DMS153 (cell line): ENCODE results near the gene THRSP.
"Not testable (repeated sequence)": the region's sequence is repeated elsewhere in the genome, so short reads cannot be mapped to it uniquely, and the experiment has no call there.

ENCODE experiments used
- DNase-seq: peaks from one replicate; lab custom pipeline; 2025; lab: John Stamatoyannopoulos, UW

Gene THRSP

DNA sequence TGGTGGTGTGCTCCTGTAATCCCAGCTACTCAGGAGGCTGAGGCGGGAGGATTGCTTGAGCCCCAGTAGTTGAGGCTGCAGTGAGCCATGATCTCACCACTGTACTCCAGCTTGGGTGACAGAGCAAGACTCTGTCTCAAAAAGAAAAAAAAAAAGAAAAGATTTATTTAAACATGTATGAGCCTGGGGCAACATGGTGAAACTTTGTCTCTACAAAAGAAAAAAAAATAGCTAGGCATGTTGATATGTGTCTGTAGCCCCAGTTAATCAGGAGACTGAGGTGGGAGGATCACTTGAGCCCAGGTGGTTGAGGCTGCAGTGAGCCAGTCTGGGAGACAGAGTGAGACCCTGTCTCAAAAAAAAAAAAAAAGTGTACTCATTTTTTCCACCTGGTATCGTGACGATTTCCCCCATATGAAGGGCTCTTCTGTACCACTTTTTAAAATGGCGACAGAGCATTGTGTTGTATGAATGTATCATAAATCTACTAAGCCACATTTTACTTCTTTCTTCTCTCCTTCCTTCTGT, 24.2 kb upstream of the THRSP start:
- DNase-seq = no peak

DNA sequence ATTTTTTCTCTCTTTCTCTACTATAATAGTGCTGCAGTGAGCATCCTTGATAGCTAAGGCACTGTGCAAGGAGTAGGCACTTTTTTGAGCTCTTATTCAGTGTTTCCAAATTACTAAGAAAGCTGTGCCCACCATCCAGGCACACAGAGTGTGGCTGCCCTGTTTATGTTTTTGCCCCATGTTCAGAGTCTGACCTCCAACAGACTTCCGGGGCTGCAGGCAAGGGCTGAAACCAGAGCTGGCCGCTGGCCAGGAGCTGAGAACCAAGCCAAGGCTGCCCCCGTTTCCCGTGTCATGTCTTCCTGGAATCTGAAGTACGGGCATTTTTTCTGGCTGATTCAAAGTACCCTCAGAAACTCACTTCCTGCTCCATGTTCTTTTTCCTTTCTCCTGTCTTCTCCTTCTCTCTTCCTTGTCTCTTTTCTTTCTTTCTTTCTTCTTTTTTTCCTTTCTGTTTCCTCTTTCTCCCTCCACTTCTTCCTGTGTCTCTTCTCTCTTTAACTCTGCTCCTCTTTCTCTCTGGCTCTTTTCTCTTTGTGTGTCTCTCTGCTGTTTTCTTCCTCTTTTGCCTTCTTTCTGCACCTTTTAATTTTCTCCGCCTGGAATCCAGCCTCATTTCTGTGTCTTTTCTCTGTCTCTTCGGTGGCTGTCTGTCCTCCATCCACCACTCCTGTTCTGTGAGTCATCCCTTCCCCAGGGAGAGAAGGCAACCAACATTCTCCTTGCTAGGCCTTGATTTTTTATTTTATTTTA, 23.6 kb upstream of the THRSP start:
- peak; percentile 70 for DNase-seq

DNA sequence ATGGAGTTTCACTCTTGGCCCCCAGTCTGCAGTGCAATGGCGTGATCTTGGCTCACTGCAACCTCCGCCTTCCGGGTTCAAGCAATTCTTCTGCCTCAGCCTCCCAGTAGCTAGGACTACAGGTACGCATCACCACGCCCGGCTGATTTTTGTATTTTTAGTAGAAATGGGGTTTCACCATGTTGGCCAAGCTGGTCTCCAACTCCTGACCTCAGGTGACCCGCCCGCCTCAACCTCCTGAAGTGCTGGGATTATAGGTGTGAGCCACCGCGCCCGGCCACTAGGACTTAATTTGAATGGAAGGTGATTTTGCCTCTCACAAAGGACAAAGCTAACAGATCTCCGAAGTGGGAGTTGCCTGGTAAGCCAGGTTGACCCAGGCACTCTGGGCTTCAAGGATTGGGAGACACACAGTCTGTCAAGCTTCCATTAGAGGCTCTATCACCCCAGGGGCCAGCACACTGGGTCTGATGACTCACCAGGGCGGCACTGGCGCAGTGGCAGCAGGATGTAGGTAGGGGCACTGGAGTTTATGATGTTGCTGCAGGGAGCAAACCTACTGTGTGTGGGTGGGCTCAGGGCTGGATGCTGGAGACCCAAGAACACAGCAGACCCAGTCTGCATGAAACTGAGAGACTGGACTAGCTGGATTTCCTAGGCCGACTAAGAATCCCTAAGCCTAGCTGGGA, 22.8 kb upstream of the THRSP start:
- peak; percentile 74 for DNase-seq

DNA sequence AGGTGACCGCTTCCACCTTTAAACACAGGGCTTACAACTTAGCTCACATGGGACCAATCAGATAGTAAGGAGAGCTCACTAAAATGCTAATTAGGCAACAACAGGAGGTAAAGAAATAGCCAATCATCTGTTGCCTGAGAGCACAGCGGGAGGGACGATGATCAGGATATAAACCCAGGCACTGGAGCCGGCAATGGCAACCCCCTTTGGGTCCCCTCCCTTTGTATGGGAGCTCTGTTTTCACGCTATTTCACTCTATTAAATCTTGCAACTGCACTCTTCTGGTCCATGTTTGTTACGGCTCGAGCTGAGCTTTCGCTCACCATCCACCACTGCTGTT, 22.3 kb upstream of the THRSP start:
- DNase-seq = not testable (repeated sequence)

DNA sequence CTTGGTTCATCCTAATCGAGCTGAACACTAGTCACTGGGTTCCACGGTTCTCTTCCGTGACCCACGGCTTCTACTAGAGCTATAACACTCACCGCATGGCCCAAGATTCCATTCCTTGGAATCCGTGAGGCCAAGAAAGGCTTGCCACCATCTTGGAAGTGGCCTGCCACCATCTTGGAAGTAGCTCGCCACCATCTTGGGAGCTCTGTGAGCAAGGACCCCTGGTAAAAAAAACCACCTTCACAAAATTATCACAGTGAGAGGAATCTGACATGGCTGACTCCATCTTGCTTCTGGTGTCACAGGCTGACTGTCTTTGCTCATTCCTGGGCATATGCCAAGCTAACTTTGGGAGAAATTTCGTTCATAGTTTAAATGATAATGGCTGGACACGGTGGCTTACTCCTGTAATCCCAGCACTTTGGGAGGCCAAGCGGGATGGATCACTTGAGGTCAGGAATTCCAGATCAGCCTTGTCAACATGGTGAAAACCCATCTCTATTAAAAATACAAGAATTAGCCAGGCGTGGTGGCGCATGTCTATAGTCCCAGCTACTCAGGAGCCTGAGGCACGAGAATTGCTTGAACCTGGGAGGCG, 21.7 kb upstream of the THRSP start:
- no peak for DNase-seq

DNA sequence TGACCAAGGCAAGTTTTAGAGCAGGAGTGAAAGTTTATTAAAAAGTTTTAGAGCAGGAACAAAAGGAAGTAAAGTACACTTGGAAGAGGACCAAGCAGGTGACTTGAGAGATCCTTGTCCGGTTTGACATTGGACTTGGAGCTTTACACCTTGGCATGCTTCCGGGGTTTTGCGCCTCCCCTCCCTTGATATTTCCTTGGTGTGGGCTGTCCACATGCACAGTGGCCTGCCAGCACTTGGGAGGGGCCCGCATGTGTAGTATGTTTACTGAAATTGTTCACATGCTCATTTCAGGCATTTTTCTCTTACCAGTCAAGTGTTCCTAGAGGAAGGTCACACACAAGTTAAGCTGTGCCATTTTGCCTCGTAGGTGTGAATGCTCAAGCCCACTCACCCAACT, 19.0 kb upstream of the THRSP start:
- DNase-seq = no peak

DNA sequence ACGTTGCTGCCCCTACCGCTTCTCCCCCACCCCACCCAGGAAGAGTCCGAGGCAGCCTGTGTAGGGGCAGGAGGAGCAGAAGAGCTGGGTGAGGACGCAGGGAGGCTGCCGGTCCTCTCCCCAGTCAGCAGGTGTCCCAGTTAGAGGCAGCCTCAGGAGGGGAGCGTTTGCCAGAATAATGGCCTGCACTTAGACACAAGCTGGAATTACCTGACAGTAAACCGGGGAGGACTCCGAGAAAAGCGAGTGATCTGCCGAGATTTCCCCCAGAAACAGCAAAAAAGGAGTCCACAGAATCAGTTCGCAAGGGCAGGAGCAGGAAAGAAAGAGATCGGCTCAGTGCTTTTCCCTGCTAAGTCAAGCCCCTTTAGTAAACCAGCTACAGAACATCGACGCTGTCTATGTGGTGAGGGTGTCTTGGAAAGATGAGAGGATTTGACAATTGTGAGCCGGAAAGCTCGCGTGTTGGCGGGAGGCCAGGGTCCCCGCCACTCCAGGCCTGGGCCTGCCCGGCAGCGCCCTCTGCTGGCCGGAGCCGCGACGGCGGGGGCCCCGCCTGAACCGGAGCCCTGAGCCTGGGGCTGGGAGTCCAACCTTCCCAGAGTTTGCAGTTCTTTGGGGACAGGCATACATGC, 17.7 kb upstream of the THRSP start:
- DNase-seq = peak; percentile 51

DNA sequence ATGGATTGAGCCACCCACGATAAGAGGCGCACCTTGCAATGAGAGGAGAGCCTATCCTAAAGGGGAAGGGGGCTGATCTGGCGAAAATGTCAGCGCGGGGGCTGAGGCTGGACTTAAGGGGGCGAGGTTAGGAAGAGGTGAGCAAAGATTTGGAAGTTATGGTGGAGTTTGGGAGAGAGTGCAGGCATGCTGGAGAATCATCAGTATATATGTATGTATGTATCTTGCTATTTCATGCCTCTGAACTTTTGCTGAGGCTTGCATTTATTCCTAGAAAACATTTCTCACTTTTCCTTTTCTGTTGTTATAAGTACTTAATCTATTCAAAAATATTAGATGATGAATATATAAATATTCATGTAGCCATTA, 17.2 kb upstream of the THRSP start:
- DNase-seq = no peak

DNA sequence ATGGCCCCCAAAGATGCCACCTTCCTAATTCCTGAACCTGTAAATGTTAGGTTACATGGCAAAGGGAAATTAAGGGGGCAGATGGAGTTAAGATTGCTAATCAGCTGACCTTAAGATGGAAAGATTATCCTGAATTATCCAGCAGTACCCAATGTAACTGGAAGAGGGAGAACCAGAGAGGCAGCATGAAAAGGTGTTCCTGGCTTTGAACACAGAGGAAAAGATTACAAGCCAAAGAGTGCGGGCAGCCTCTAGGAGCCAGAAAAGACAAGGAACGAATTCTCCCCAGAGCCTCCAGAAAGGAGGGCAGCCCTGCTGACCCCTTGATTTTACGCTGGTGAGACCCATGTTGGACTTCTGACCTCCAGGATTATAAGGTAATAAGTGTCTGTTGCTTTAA, 15.1 kb upstream of the THRSP start:
- DNase-seq = no peak

DNA sequence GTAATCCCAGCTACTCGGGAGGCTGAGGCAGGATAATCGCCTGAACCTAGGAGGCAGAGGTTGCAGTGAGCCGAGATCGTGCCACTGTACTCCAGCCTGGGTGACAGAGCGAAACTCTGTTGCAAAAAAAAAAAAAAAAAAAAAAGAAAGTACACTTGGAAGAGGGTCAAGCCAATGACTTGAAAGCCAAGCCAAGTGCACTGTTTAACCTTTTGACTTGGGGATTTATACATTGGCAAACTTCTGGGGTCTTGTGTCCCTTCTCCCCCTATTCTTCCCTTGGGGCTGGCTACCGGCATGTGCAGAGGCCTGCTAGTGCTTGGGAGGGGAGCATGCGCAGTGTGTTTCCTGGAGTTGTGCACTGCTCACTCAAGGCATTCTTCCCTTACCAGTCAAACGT, 14.3 kb upstream of the THRSP start:
- DNase-seq = no peak

DNA sequence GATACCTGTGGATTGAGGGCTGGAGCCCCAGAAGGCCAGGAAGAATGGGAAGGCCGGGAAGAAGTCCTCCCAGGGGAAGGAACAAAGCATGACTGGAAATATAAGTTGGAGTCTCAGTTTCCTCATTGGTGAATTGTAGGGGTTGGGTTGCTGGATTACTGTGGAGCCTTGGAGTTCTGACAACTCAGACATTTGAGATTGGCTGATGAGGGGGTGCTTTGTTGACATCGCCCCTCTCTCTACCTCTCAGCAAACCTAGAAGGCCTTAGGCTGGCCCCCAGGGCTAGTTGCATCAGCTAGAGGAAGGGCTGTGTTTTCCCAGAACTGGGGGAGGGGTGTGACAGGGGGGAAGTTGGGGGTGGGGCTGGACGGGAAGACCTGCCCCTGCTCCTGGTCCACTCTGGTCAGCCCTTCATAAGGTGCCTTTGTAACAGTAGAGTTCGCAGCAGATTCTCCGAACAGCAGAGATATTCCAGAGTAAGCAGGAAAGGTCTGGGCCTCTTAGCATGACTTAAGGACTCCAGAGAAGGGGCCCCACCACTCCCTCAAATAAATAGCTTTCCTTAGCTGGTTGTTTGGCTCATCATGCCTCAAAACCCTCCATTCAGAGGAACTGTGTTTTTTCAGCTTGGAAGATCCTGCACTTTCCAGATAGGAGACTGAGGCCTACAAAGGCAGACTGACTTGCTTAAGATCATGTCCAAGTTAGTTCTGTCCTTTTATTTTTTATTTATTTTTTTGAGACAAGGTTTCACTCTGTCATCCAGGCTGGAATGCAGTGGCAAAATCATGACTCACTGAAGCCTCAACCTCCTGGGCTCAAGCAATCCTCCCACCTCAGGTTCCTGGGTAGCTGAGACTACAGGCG, 12.5 kb upstream of the THRSP start:
- no peak for DNase-seq

DNA sequence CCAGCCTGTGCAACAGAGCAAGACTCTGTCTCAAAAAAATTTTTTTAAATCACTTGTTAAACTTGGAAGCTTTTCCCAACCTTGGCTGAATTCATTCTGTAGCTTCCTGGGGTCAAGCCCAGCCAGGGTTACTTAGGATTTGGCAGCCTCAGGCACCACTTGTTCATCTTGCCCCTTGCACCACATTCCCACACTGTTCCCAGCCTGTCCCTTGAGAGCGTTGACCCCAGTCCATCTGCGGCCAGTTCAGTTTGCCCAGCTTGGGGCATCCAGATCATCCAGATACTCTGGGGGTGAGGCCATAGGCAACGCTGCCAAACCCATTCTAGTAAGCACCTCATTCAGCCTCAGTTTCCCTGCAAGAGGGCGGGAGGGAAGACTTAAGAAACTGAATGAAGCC, 8.7 kb upstream of the THRSP start:
- no peak for DNase-seq

DNA sequence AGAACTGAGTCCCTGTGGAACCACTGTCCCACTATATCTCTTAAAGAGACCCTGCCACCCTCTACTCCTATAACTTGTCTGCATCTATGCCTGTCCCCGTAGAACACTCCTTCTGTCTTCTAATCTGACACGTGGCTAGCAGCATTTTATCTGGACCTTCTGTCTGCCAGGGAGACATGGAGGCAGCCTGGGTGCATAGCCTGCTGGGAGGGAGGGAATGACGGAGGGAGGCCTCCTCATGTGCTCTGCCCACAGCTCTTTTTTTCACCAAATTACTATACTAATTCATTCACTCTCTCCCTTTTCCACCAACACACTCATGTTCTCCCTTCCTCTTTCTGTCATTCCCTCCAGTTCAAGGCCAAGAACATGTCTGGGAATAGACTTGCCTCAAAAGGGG, 7.6 kb upstream of the THRSP start:
- DNase-seq = no peak

DNA sequence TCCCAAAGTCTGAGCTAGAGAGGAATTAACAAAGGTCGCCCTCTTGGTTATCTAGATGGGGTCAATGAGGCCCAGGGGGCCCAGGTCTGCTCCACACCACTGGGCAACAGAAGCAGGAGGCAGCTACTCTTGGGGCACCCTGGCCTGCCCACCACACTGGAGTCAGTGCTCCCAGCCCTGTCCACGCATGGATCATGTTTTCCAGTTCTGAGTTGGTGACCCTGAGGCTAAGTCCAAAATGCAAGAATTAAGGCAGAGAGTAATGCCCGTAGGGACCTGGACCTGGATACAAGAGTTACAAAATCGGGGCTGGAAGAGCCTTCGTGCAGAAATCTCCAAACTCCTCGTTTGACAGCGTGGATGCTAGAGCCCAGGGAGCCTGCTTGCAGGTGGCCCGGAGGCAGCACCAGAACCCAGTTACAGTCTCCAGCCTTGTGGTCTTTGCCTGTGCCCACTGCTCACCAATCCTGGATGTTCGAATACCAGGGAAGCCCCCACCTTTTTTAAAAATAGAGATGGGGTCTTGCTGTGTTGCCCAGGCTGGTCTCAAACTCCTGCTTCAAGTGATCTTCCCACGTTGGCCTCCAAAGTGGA, 6.1 kb upstream of the THRSP start:
- DNase-seq = no peak

DNA sequence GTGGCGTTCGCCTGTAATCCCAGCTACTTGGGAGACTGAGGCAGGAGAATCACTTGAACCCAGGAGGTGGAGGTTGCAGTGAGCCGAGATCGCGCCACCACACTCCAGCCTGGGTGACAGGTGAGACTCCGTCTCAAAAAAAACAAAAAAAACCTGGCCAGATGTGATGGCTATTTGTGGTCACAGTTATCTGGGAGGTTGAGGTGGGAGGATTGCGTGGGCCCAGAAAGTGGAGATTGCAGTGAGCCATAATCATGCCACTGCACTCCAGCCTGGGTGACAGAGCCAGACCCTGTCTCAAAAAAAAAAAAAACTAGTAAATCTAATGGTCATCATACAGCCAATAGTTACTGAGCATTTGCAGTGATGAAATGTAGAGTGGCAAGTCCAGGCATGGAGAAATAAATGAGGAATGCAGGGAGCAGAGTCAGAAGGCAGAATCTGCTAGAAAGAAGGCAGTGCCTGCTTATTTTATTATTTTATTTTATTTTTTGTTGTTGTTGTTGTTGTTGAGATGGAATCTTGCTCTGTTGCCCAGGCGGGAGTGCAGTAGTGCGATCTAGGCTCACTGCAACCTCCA, 3.8 kb upstream of the THRSP start:
- not testable (repeated sequence) for DNase-seq

DNA sequence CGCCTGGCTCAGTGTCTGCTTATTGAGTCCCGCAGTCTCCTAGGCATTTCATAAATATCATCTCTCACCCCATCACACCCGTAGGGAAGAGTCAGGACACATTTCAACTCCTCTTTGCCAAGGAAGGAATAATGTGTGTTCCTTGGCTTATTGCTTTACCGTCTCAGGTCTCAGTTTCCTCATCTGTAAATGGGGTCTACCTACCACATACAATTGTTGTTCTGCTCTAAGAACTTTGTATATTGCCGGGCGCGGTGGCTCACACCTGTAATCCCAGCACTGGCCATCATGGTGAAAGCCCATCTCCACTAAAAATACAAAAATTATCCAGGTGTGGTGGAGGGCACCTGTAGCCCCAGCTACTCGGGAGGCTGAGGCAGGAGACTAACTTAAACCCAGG, 3.1 kb upstream of the THRSP start:
- no peak for DNase-seq

DNA sequence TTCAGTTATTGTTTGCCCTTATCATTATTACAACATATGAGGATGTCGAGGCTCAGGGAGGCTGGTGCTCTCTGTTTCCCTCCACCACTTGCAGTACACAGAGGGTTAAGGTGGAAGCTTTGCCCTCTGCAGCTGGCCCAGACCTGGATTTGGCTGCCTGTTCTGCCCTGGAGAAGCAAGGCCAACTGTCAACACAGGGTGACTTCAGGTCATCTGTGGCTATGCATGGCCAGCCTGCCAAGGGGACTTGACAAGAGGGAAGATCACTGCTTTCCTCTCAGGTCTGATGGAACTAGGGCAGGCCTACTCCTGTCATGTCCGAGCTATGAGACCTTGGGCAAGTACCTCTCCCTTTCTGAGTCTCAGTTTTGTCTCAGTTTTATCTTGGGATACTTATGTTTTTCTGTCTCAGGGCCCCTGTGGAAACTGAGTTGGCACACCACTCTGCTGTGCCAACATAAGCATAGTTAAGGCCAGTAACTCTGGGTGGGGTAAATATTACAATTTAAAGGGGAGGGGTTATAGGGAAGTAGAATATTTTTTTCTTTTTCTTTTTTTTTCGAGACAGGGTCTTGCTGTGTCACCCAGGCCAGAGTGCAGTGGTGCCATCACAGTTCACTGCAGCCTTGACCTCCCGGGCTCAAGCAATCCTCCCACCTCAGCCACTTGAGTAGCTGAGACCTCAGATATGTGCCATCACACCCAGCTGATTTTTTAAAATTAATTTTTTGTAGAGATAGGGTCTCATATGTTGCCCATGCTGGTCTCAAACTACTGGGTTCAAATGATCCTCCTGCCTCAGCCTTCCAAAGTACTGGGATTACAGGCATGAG, 2.4 kb upstream of the THRSP start:
- no peak for DNase-seq

DNA sequence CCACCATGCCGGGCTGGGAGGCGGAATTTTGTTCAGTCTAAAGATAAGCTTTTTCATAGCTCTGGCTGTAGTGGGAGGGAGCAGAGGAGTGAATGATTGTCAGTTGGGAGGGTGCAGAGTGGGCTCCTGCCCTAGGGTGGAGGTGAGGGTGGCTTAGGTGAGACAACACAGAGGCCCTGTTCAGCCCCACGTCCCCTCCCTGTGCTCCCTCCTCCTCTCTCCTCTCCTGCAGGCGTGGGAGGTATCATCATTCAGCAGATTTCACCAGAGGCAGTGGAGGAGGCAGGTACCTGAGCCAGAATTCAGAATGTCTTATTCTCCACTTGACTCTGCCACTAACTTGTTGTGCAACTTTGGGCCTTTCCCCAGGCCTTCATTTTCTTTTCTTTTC, 1.7 kb upstream of the THRSP start:
- no peak for DNase-seq

DNA sequence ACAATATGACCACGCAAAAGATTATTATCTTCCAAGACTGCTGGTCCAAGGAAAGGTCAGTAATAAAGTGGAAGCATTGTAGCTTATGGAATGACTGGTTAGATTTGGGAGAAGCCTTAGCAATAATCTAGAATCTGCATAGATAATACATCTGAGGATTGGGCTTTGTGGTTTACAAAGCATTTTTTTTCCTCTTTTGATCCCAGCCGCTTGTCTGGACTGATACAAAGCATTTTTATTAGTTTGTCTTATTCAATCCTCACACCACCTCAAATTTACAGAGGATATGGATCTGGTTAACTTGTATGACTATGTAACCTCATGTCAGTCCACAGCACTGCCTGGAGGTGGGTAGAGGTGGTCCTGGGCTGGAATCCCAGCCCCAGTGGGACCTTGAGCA, 990 bp upstream of the THRSP start:
- DNase-seq = no peak

DNA sequence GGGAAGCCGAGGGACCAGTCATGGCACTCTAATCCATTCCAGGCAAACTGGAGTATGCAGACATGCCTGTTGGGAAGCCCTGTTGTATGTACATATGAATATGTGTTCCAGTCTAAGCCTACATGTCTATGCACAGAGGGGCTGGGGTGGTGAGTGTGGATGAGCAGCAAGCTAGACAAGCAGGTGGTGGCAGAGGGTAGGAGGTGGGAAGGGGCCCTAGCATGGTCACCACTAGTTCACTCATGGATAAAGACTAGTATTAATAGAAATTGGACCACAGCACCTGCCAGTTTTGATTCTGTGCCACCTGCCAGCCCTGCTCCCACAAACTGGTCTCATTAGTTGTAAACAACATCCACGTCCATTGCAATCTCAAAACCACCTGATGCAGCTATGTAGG, 1.5 kb downstream of the THRSP start:
- no peak for DNase-seq
